HG03039 (cell line): ENCODE measurements around the gene GPR32.
"Not testable (repeated sequence)": the region's sequence is repeated elsewhere in the genome, so short reads cannot be mapped to it uniquely, and the experiment has no call there.

Experiments
- ATAC-seq: cut with Tn5 transposase; IDR thresholded peaks from one replicate; pipeline ENCODE4 v1.9.1; 2021; ENCODE audit warnings: mild to moderate bottlenecking, moderate library complexity; ENCODE audit not compliant: unreplicated experiment

GPR32 gene

GRCh38 chr19:50797781-50798658 lies 27.8 kb downstream of the GPR32 start:
- ATAC-seq: no peak

GRCh38 chr19:50798659-50799546 lies 28.6 kb downstream of the GPR32 start:
- no peak for ATAC-seq

- no peak for ATAC-seq
These were observed 29.2 kb downstream of the GPR32 start for GRCh38 chr19:50799547-50799851.

- no peak for ATAC-seq
These were observed 30.8 kb downstream of the GPR32 start for GRCh38 chr19:50801107-50801506.

GRCh38 chr19:50803633-50804419 lies 33.6 kb downstream of the GPR32 start:
- peak; percentile 2 for ATAC-seq

- peak; percentile 80 for ATAC-seq
These were observed 34.4 kb downstream of the GPR32 start for GRCh38 chr19:50804420-50805272.

- ATAC-seq: no peak
These were observed 38.6 kb downstream of the GPR32 start for GRCh38 chr19:50808856-50809255.

- not testable (repeated sequence) for ATAC-seq
These were observed 41.5 kb downstream of the GPR32 start for GRCh38 chr19:50811622-50812238.

- no peak for ATAC-seq
These were observed 42.2 kb downstream of the GPR32 start for GRCh38 chr19:50812474-50812873.

GRCh38 chr19:50814883-50815282 lies 44.6 kb downstream of the GPR32 start:
- ATAC-seq: no peak

GRCh38 chr19:50815439-50815838 lies 45.2 kb downstream of the GPR32 start:
- ATAC-seq: no peak

- ATAC-seq: peak; percentile 55
These were observed 47.9 kb downstream of the GPR32 start for GRCh38 chr19:50817941-50818858.

GRCh38 chr19:50818859-50819472 lies 48.7 kb downstream of the GPR32 start:
- ATAC-seq: no peak

GRCh38 chr19:50819636-50820035 lies 49.4 kb downstream of the GPR32 start:
- ATAC-seq: no peak

- no peak for ATAC-seq
These were observed 49.8 kb downstream of the GPR32 start for GRCh38 chr19:50820086-50820485.

GRCh38 chr19:50820549-50821247 lies 50.4 kb downstream of the GPR32 start:
- ATAC-seq: no peak

GRCh38 chr19:50821248-50821612 lies 51.0 kb downstream of the GPR32 start:
- ATAC-seq: no peak
